ENCODE data around the gene LDHA. TPM values are rescaled to one million over a fixed set of nuclear protein-coding genes. Genes with fewer than 3 reads are reported as not detected.

The LDHA gene
- total and polyA plus RNA-seq, 9 of the 15 experiments (the other 6 are each of a cell fraction or from before 2014, with no cell fraction given) = 535 to 3,001 (median 926) TPM

DNA sequence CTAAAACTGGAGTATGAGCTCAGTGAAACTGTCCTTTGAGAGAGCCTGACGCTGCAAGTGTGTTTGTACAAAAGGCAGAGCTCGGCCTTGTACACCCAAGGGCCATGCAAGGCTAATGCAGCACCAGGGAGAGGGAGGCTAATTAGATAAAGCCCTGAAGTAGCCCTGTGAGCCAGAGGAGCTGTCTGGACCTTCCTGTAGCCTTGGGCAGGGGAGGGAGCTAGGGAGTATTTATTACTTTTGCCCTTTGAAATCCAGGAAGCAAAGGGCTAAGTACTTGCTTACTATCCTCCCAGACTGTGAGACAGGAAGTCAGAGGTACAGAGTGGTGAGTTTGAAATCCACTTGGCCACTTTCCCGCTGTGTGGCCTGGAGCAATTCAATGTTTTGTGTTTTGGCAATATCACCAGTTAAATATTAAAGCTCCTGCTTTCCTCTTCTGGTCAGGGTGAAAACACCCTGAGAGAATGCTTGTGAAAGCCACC lies 10.2 kb upstream of the LDHA start (continued):
- TF ChIP-seq, protein P1, sequence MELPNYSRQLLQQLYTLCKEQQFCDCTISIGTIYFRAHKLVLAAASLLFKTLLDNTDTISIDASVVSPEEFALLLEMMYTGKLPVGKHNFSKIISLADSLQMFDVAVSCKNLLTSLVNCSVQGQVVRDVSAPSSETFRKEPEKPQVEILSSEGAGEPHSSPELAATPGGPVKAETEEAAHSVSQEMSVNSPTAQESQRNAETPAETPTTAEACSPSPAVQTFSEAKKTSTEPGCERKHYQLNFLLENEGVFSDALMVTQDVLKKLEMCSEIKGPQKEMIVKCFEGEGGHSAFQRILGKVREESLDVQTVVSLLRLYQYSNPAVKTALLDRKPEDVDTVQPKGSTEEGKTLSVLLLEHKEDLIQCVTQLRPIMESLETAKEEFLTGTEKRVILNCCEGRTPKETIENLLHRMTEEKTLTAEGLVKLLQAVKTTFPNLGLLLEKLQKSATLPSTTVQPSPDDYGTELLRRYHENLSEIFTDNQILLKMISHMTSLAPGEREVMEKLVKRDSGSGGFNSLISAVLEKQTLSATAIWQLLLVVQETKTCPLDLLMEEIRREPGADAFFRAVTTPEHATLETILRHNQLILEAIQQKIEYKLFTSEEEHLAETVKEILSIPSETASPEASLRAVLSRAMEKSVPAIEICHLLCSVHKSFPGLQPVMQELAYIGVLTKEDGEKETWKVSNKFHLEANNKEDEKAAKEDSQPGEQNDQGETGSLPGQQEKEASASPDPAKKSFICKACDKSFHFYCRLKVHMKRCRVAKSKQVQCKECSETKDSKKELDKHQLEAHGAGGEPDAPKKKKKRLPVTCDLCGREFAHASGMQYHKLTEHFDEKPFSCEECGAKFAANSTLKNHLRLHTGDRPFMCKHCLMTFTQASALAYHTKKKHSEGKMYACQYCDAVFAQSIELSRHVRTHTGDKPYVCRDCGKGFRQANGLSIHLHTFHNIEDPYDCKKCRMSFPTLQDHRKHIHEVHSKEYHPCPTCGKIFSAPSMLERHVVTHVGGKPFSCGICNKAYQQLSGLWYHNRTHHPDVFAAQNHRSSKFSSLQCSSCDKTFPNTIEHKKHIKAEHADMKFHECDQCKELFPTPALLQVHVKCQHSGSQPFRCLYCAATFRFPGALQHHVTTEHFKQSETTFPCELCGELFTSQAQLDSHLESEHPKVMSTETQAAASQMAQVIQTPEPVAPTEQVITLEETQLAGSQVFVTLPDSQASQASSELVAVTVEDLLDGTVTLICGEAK (IDR thresholded peaks at IDR 0.05) = peak; percentile 30; the same call in 1 of the 2 replicates
- TF ChIP-seq, protein P1 (CRISPR knock-in tag; IDR thresholded peaks at IDR 0.05) = no peak
- TF ChIP-seq C11orf30 (IDR thresholded peaks at IDR 0.05; ENCODE audit: low read depth) = no peak
- no peak for TF ChIP-seq YBX1 (IDR thresholded peaks at IDR 0.05)
- TF ChIP-seq, protein P2, sequence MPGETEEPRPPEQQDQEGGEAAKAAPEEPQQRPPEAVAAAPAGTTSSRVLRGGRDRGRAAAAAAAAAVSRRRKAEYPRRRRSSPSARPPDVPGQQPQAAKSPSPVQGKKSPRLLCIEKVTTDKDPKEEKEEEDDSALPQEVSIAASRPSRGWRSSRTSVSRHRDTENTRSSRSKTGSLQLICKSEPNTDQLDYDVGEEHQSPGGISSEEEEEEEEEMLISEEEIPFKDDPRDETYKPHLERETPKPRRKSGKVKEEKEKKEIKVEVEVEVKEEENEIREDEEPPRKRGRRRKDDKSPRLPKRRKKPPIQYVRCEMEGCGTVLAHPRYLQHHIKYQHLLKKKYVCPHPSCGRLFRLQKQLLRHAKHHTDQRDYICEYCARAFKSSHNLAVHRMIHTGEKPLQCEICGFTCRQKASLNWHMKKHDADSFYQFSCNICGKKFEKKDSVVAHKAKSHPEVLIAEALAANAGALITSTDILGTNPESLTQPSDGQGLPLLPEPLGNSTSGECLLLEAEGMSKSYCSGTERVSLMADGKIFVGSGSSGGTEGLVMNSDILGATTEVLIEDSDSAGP (CRISPR knock-in tag; IDR thresholded peaks at IDR 0.05) = no peak
- TF ChIP-seq ZNF12 (CRISPR knock-in tag; IDR thresholded peaks at IDR 0.05) = peak; percentile 50; the same call in 1 of the 2 replicates
- no peak for TF ChIP-seq PML (IDR thresholded peaks at IDR 0.05; ENCODE audit: low read length)
- TF ChIP-seq KAT2B (IDR thresholded peaks at IDR 0.05; ENCODE audit: low read depth, low read length) = no peak
- no peak for TF ChIP-seq TAF7 (tag; IDR thresholded peaks at IDR 0.05)
- TF ChIP-seq LCOR (CRISPR knock-in tag; IDR thresholded peaks at IDR 0.05) = no peak
- TF ChIP-seq SPI1 (IDR thresholded peaks at IDR 0.05; ENCODE audit: borderline replicate concordance, low read depth, low read length) = peak; percentile 34; the same call in 1 of the 2 replicates
- TF ChIP-seq ZNF41 (CRISPR knock-in tag; conservative IDR thresholded peaks at IDR 0.05) = no peak
